ENCODE results near the gene APOBR. TPM values are rescaled to one million over a fixed set of nuclear protein-coding genes. Genes with fewer than 3 reads are reported as not detected.

APOBR gene
- total and polyA plus RNA-seq, 8 donors: 0.83 to 86.9 (median 1.1) TPM; not detected in 2

DNA sequence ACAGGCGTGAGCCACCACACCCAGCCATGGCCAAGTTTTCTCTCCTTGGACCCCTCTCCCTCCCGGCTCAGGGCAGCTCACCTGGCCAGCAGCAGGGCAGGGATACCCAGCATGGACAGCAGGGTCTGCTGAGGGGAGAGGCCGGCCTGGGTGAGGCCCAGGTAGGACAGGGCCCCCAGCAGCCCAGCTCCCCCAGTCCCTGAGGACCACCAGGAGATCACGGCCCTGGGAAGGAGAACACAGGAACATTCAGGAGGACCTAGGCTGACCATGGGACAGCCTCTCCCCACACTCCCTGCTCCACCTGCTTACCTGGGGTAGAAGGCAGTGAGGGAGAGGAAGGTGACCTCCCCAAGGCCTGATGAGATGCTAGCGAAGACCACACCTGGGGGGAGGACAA lies 8.2 kb upstream of the APOBR start:
- no peak for DNase-seq
- H3K36me3 ChIP-seq: peaks cover 57 to 87% (median 82%) of the 10 kb centered on the region in 4 donors
- H3K4me1 ChIP-seq: peaks cover 4 to 35% (median 24%) of the 10 kb centered on the region in 4 donors
- H3K4me3 ChIP-seq: no peak overlapping the region
- H3K9me3 ChIP-seq: no peaks in the 10 kb centered on the region
- no peak overlapping the region for H3K27ac ChIP-seq
- TF ChIP-seq EP300 (IDR thresholded peaks at IDR 0.05) (no peak), POLR2AphosphoS5 (IDR thresholded peaks at IDR 0.05) (no peak), POLR2A (IDR thresholded peaks at IDR 0.05) (no peak)
- TF ChIP-seq, protein P1, sequence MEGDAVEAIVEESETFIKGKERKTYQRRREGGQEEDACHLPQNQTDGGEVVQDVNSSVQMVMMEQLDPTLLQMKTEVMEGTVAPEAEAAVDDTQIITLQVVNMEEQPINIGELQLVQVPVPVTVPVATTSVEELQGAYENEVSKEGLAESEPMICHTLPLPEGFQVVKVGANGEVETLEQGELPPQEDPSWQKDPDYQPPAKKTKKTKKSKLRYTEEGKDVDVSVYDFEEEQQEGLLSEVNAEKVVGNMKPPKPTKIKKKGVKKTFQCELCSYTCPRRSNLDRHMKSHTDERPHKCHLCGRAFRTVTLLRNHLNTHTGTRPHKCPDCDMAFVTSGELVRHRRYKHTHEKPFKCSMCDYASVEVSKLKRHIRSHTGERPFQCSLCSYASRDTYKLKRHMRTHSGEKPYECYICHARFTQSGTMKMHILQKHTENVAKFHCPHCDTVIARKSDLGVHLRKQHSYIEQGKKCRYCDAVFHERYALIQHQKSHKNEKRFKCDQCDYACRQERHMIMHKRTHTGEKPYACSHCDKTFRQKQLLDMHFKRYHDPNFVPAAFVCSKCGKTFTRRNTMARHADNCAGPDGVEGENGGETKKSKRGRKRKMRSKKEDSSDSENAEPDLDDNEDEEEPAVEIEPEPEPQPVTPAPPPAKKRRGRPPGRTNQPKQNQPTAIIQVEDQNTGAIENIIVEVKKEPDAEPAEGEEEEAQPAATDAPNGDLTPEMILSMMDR (IDR thresholded peaks at IDR 0.05): no peak
- intact Hi-C loops (cut with DNase I; ENCODE audit: low total_unique reads): no loop called here
- H3K27me3 ChIP-seq: no peaks in the 10 kb centered on the region
- WGBS, 5 donors: 95 to 100% (median 96%) methylated on average over 3 to 5 of the region's 5 CpGs

DNA sequence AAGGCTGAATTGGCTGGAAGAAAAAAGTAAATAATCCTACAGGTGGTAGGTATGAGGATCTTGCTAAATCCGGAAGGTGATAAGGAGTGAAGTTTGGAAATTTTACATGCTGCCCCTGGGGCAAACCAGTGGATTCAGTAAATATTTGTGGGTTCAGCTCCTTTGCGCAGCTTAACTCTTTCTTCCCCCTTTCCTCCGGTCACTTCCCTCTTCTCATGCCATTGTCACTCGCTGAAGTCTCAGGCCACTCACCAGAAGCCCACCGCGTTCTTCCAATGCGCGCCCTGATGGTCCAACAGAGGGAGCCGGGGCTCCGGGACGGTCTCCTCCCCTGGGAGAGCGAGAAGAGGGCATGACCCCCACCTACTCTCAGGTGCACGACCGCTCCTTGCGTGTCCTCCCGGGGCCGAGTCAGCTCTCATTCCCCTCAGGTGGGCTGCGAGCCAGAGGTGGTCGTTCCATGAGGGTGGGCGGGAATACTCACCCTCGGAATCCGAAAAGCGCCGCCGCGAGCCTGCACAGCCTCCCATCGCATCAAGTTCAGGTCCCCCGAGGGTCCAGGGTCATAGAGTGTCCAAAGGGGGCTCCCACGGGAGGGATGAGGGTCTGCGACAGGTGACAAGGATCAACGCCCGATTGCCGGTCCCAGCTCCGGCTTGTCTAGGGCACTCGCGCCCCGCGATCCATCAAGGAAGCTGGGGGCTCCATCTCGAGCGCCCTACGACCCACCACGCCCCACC lies 3.0 kb upstream of the APOBR start:
- H3K4me1 ChIP-seq: peaks cover 13 to 44% (median 24%) of the 10 kb centered on the region in 4 donors
- peak in 1 of 2 donors; percentile 52 for DNase-seq
- H3K9me3 ChIP-seq: no peaks in the 10 kb centered on the region
- peaks cover 29 to 37% (median 35%) of the 10 kb centered on the region in 4 donors for H3K36me3 ChIP-seq
- no peaks in the 10 kb centered on the region for H3K27me3 ChIP-seq
- intact Hi-C loops (cut with DNase I; ENCODE audit: low total_unique reads): no loop called here
- TF ChIP-seq POLR2AphosphoS5 (IDR thresholded peaks at IDR 0.05): no peak
- no peak for TF ChIP-seq EP300 (IDR thresholded peaks at IDR 0.05)
- no peak for TF ChIP-seq POLR2A (IDR thresholded peaks at IDR 0.05)
- TF ChIP-seq, protein P1 (IDR thresholded peaks at IDR 0.05): no peak
- peak overlapping the region; percentile 90 to 97 (median 92) for H3K27ac ChIP-seq
- WGBS, 5 donors: 0 to 1% (median 0%) methylated on average over 28 to 42 of the region's 42 CpGs
- H3K4me3 ChIP-seq: peak overlapping the region; percentile 84 to 94 (median 90)

DNA sequence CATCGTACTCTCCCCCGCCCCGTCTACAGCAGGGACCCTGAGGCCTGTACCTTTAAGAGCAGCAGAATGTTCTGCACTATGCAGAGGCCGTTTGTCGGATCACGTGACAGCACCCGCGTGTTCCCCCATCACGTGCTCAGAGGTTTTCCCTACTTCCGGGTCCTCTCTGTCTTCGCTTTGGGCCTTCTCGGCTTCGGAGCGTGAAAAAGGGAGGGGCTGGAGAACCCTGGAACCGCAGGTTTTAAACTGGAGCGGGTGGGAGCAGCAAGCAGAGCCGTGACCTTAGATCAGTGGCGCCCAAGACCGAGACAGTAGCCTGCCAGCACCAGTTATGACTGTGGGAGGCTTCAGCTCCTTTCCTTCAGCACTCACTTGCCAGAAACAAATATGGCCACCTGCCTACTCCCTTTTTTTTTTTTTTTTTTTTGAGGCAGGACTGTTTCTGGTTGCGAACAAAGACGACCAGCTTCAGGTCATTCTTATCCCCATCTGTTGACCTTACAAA lies 2.4 kb upstream of the APOBR start, which contains the start of gene CLN3:
CLN3 (minus strand) TSS at position 105 of the 505 bp plus-strand sequence. CDS start 315 bp downstream, outside the sequence.
- H3K27me3 ChIP-seq: no peaks in the 10 kb centered on the region
- WGBS, 5 donors: 0% methylated on average over 18 to 21 of the region's 21 CpGs
- peaks cover 23 to 30% (median 28%) of the 10 kb centered on the region in 4 donors for H3K36me3 ChIP-seq
- TF ChIP-seq POLR2A (IDR thresholded peaks at IDR 0.05) (no peak), EP300 (IDR thresholded peaks at IDR 0.05) (no peak), POLR2AphosphoS5 (IDR thresholded peaks at IDR 0.05) (peak; percentile 63 to 78 (median 72))
- TF ChIP-seq, protein P1 (IDR thresholded peaks at IDR 0.05): no peak
- intact Hi-C loops (cut with DNase I; ENCODE audit: low total_unique reads): no loop called here
- peak within 1 kb of the TSS; percentile 90 to 97 (median 92) for H3K27ac ChIP-seq
- no peaks in the 10 kb centered on the region for H3K9me3 ChIP-seq
- H3K4me3 ChIP-seq: peak within 1 kb of the TSS; percentile 84 to 94 (median 90)
- DNase-seq: peak; percentile 91 to 97
- H3K4me1 ChIP-seq: peaks cover 13 to 50% (median 22%) of the 10 kb centered on the region in 4 donors

DNA sequence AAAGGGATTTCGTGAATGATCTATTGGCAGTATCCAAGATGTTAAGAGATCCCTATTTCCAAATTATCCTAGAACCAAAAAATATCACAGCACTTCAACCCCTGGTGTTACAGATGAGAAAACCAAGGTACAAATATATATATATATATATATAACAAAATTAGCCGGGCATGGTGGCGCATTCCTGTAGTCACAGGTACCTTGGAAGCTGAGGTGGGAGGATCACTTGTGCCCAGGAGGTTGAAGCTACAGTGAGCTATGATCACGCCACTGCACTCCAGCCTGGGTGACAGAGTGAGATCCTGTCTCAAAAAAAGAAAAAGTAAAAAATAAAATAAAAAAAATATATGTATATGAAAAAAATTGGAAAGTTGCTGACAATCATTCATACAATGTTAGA lies 1.9 kb upstream of the APOBR start:
- TF ChIP-seq POLR2A (IDR thresholded peaks at IDR 0.05) (no peak), EP300 (IDR thresholded peaks at IDR 0.05) (no peak), POLR2AphosphoS5 (IDR thresholded peaks at IDR 0.05) (no peak)
- TF ChIP-seq, protein P1 (IDR thresholded peaks at IDR 0.05): no peak
- Histone ChIP-seq H3K27me3 (no peaks in the 10 kb centered on the region), H3K27ac (peak overlapping the region in 4 of 5 donors; percentile 90 to 94 (median 92)), H3K36me3 (peaks cover 21 to 26% (median 23%) of the 10 kb centered on the region in 4 donors), H3K4me1 (peaks cover 13 to 53% (median 22%) of the 10 kb centered on the region in 4 donors), H3K9me3 (no peaks in the 10 kb centered on the region), H3K4me3 (peak overlapping the region; percentile 84 to 94 (median 90))
- intact Hi-C loops (cut with DNase I; ENCODE audit: low total_unique reads): no loop called here
- no peak for DNase-seq
- WGBS, 5 donors: 43 to 56% (median 51%) methylated on average over 4 of the region's 4 CpGs
